HG02623 (cell line): ENCODE results near the gene KLHL6.
"Not testable (repeated sequence)": the region's sequence is repeated elsewhere in the genome, so short reads cannot be mapped to it uniquely, and the experiment has no call there.

Source experiments
- ATAC-seq: cut with Tn5 transposase; IDR thresholded peaks from one replicate; pipeline ENCODE4 v1.9.1; 2021; ENCODE audit warnings: moderate library complexity; ENCODE audit not compliant: unreplicated experiment

Gene KLHL6

GRCh38 chr3:183455089-183455488 is 100.4 kb downstream of the KLHL6 start:
- ATAC-seq = no peak

GRCh38 chr3:183454064-183454463 is 101.4 kb downstream of the KLHL6 start:
- no peak for ATAC-seq

- ATAC-seq = no peak
These were observed 105.7 kb downstream of the KLHL6 start for GRCh38 chr3:183449791-183450190.

DNA sequence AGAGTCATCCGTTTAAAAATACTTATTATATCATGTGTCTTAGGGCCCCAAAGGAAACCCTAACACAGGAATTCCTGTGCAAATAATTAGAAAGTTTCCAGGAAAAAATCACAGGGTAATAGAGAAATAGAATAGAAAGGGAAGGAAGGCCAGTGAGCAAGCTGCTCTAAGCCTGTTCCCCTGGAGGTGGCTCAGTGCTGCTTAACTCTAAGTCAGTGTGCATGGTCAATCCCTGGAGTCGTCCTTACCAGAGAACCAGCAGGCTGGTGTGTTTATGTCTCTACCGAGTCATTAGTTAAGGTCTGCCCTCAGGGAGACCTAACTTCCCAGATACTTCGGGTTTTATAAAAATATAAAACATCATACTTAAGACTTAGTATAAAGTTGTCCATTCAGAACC is 106.1 kb downstream of the KLHL6 start:
- no peak for ATAC-seq

DNA sequence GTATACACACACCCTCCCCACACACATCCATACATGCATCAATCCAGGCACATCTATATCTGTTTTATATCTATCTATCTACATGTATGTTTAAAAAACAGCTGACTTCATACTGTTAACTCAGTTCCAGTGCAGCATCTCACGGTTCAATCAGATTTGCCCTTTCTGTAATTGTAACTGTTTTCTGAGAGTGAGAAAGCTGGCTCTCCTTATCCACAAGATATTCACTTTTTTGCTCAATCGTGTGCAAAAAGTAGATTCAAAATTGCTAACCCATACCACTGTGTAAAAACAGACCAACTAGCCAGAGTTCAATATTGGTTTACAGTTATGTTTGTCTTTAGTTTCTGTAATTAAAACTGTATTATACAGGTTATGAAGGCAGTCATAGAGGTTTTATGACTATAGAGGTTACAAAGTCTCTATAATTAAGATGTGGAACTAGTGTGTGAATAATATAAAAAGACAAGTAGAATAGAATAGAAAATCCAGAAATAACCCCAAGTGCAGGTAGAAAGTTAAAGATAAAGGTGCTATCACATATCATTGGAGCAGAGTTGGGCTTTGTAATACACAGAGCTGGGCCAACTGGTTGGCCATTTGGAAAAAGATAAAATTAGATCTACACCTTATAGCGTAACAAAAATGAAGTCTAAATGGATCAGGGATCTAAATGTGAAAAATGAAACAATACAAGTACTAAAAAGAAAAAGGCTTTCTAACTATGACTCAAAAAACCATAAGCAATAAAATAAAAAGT is 107.0 kb downstream of the KLHL6 start:
- no peak for ATAC-seq

DNA sequence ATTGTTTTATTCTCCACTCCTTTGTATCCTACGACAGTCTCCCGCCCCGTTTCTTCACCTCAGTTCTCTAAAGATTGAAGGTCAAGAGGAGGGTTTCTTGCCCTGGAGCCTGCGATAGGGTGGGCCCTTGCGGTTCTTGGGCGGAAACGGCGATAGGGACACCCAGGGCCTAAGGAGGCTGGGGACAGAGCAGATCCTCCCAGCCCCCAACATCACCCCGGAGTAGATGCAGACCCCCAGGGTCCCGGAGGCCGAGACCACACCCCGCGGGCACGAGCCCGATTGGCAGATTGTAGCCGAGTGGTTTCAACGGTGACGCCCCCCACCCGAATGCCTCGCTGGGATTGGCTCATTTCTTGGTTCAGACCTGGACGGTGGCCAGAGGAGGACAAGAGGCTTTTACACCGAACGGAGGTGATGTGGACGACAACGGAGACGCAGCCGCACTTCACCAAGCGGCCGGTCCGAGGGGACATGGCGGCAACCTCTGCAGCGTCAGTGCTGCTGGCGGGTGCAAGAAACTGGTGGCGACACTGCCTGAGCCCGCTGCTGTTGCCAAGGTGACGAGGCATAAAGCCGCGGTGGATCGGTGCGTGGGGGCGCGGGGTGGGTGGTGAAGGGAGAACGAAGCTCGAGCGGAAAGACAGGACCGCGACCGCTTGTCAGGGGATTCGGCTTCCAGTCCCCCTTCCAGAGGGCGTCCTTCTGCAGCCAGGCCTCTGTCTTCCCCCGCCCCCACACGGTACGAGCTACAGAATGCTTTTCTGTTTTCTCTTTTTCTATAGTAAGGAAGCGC is 108.1 kb downstream of the KLHL6 start:
- ATAC-seq = peak; percentile 65

DNA sequence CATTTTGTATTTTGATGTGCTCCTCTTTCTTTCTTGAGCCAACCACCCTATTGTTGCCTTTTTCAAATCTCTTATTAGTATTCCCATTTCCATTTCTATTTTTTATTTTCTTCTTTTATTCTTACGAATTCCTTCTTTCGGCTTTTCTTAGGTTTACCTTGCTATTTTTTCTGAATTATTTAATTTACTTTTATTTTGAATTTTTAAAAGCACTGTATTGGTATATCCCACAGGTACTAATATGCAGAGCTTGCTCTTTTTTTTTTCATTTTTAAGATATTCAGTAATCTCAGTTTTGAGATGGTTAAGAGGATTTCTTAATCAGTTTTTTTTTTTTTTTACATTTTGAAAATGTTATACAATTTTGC is 108.7 kb downstream of the KLHL6 start:
- ATAC-seq = no peak

DNA sequence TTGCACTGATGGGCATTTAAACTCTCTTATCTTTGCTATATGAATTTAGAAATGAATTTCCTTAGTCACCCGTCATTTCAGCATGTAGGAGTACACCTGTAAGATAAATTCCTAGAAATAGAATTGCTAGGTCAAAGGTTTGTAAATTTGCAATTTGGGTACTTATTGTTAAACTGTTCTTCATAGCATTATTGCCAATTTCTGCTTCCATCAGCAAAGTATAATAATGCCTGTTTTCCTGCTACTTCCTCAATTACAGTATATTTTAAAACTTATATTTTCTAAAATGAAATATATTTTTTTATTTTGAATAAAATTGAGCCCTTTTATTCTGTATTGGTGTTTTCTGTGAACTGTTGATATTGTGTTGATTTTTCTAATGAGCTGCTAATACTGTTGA is 110.8 kb downstream of the KLHL6 start:
- ATAC-seq = no peak

GRCh38 chr3:183443395-183444385 is 111.8 kb downstream of the KLHL6 start:
- ATAC-seq = no peak

- no peak for ATAC-seq
These were observed 112.5 kb downstream of the KLHL6 start for GRCh38 chr3:183442994-183443393.

- ATAC-seq = not testable (repeated sequence)
These were observed 115.0 kb downstream of the KLHL6 start for GRCh38 chr3:183440521-183440920.

DNA sequence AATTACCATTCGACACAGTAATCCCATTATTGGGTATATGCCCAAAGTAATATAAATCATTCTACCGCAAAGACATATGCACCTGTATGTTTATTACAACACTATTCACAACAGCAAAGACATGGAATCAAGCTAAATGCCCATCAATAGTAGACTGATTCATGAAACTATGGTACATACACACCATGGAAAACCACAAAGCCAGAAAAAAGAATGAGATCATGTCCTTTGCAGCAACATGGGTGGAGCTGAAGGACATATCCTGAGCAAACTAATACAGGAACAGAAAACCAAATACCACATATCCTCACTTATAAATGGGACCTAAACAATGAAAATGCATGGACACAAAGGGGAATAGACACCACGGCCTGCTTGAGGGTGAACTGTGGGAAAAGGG is 116.0 kb downstream of the KLHL6 start:
- no peak for ATAC-seq

DNA sequence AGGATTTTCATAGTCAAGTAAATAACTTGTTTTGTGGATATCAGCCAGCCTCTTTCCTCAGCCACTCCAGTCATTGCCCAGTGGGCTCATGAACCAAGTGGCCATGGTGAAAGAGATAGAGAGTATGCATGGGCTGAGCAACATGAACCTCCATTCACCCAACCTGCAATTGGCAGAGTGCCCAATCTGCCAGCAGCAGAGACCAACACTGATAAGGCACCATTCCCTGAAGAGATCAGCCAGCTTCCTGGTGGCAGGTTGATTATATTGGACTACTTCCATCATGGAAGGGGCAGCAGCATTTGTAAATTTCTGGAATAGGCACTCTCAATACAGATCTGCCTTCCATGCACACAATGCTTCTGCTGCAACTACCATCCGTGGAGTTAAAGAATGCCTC is 116.8 kb downstream of the KLHL6 start:
- no peak for ATAC-seq

GRCh38 chr3:183437666-183438564 is 117.6 kb downstream of the KLHL6 start:
- no peak for ATAC-seq
